HepG2 (cell line): ENCODE data around the gene PTPRN. TPM values are rescaled to one million over a fixed set of nuclear protein-coding genes. Genes with fewer than 3 reads are reported as not detected.

Source experiments
- ATAC-seq: fragments of 200-7000 bp; cut with Tn5 transposase; 3 replicates; pipeline ENCODE4 v1.9.1; 2020; ENCODE audit warnings: mild to moderate bottlenecking, moderate library complexity
- BruUV-seq: library from RNA; stranded (reverse); fragments of 400-500 nt; replicated peaks from 2 replicates; lab custom pipeline; 2021; lab: Mats Ljungman, UMichigan
- CTCF ChIA-PET: fragments of 300-600 bp; formaldehyde crosslinking; extraction: SDS; loops from one replicate; lab custom pipeline; 2021; ENCODE audit warnings: low total read pairs, inconsistent platforms, low intra/inter-chr PET ratio; lab: Yijun Ruan, JAX
- POLR2A ChIA-PET: fragments of 350-600 bp; sonication (Branson Sonifier 250); formaldehyde crosslinking; loops from one replicate; lab custom pipeline; 2020; ENCODE audit warnings: antibody characterized with exemption, inconsistent platforms; lab: Yijun Ruan, JAX
- DNase-seq: peaks from one replicate; pipeline ENCODE4 v3.0.0-alpha.2; 2015; ENCODE audit warnings: low spot score
- FAIRE-seq: peaks from 3 replicates; lab custom pipeline; 2011; peaks lifted over from hg19 to GRCh38; lab: Jason Lieb, UNC
- H2AFZ ChIP-seq: one replicate; pipeline ENCODE4 v1.6.1; 2011; ENCODE audit warnings: low read length, inconsistent platforms
- H3K27ac ChIP-seq: fragments of 300-600 bp; 3 replicates; pipeline ENCODE4 v1.8.0; 2011; ENCODE audit warnings: mixed run types, mild to moderate bottlenecking, mixed read lengths, low read length, inconsistent platforms; ENCODE audit not compliant: insufficient read depth; ENCODE audit errors: extremely low read length
- H3K27me3 ChIP-seq, 2 experiments: fragments of 200-600 bp in 1 of 2; 2 replicates in 1 of 2; 3 replicates in 1 of 2; pipeline versions ENCODE4 v1.6.0 to v1.8.0; 2011; ENCODE audit warnings: low read length in 2 of 2, mild to moderate bottlenecking in 2 of 2, moderate library complexity in 2 of 2, inconsistent platforms in 1 of 2; ENCODE audit not compliant: insufficient read depth in 2 of 2, control insufficient read depth in 1 of 2
- H3K36me3 ChIP-seq, 2 experiments: fragments of 200-600 bp in 1 of 2; replicated peaks in 1 of 2; 2 replicates in 1 of 2; 3 replicates in 1 of 2; pipeline versions ENCODE4 v1.5.1 to v1.8.0; 2011; ENCODE audit warnings: low read length in 2 of 2, inconsistent platforms in 1 of 2; ENCODE audit not compliant: insufficient read depth in 2 of 2, control insufficient read depth in 1 of 2
- H3K4me1 ChIP-seq: 2 replicates; pipeline ENCODE4 v1.5.1; 2012; ENCODE audit warnings: low read length, inconsistent platforms; ENCODE audit not compliant: insufficient read depth
- H3K4me2 ChIP-seq: 2 replicates; pipeline ENCODE4 v1.6.0; 2011; ENCODE audit warnings: low read depth, low read length, inconsistent platforms
- H3K4me3 ChIP-seq, 3 experiments: fragments of 200-600 bp in 1 of 3; sonication (generic), shearing (Covaris generic) in 1 of 3; replicated peaks in 1 of 3; 2 replicates each; pipeline ENCODE4 v1.5.1; 2011 to 2016; ENCODE audit warnings: low read length in 3 of 3, inconsistent platforms in 2 of 3, low read depth in 2 of 3, mild to moderate bottlenecking in 2 of 3, control low read depth in 1 of 3, mixed read lengths in 1 of 3; ENCODE audit not compliant: insufficient read depth in 1 of 3
- H3K79me2 ChIP-seq: one replicate; pipeline ENCODE4 v1.6.1; 2011; ENCODE audit warnings: low read length, inconsistent platforms; ENCODE audit not compliant: insufficient read depth
- H3K9ac ChIP-seq: 2 replicates; pipeline ENCODE4 v1.6.0; 2011; ENCODE audit warnings: mild to moderate bottlenecking, low read depth, low read length, inconsistent platforms; ENCODE audit not compliant: insufficient read depth
- H3K9me3 ChIP-seq: 2 replicates; pipeline ENCODE4 v1.5.1; 2012; ENCODE audit warnings: mild to moderate bottlenecking, low read length
- H4K20me1 ChIP-seq: 2 replicates; pipeline ENCODE4 v1.6.0; 2011; ENCODE audit warnings: inconsistent platforms, mild to moderate bottlenecking, low read length, moderate library complexity; ENCODE audit not compliant: insufficient read depth
- AKAP8 ChIP-seq: sonication (generic); formaldehyde crosslinking; IDR thresholded peaks from 2 replicates; pipeline ENCODE4 v1.5.1; 2020; ENCODE audit warnings: mild to moderate bottlenecking, missing genetic modification reagents
- CBX1 ChIP-seq: IDR thresholded peaks from one replicate; pipeline ENCODE4 v1.6.1; 2016; ENCODE audit warnings: antibody characterized with exemption, low read depth
- CREB1 ChIP-seq, 2 experiments: fragments of 450-650 bp in 1 of 2; IDR thresholded peaks; 2 replicates each; pipeline ENCODE4 v1.6.1; 2016 to 2017; ENCODE audit warnings: control low read depth in 1 of 2, mild to moderate bottlenecking in 1 of 2, missing compliant biosample characterization in 1 of 2, missing genetic modification characterization in 1 of 2
- HOXA7 ChIP-seq: sonication (generic); formaldehyde crosslinking; IDR thresholded peaks from 2 replicates; pipeline ENCODE4 v1.8.1; 2022; ENCODE audit warnings: mild to moderate bottlenecking, missing genetic modification reagents, moderate library complexity
- NFYC ChIP-seq: IDR thresholded peaks from 2 replicates; pipeline ENCODE4 v1.6.1; 2016; ENCODE audit warnings: missing genetic modification reagents, missing compliant biosample characterization
- PHF8 ChIP-seq: sonication (generic); formaldehyde crosslinking; IDR thresholded peaks from 2 replicates; pipeline ENCODE4 v1.5.0; 2020; ENCODE audit warnings: missing genetic modification reagents
- RFX3 ChIP-seq: IDR thresholded peaks from 2 replicates; pipeline ENCODE4 v1.6.1; 2016; ENCODE audit warnings: missing biosample characterization, missing genetic modification reagents
- ZBTB42 ChIP-seq: sonication (generic); formaldehyde crosslinking; IDR thresholded peaks from 2 replicates; pipeline ENCODE4 v1.5.0; 2020; ENCODE audit warnings: mild to moderate bottlenecking, missing genetic modification reagents
- ZNF205 ChIP-seq: IDR thresholded peaks from 2 replicates; pipeline ENCODE4 v1.6.1; 2018; ENCODE audit warnings: missing biosample characterization, missing genetic modification reagents
- ZNF225 ChIP-seq: sonication (generic); formaldehyde crosslinking; IDR thresholded peaks from 2 replicates; pipeline ENCODE4 v1.4.0; 2020; ENCODE audit warnings: mild to moderate bottlenecking, missing genetic modification reagents
- ZNF282 ChIP-seq: fragments of 450-650 bp; IDR thresholded peaks from 2 replicates; pipeline ENCODE4 v1.6.1; 2018; ENCODE audit not compliant: partially characterized antibody
- ZNF441 ChIP-seq: sonication (generic); formaldehyde crosslinking; IDR thresholded peaks from 2 replicates; pipeline ENCODE4 v1.7.0; 2021; ENCODE audit warnings: missing genetic modification reagents, borderline replicate concordance
- ZNF644 ChIP-seq: IDR thresholded peaks from 2 replicates; pipeline ENCODE4 v1.6.1; 2016; ENCODE audit warnings: low read depth
- ZNF713 ChIP-seq: sonication (generic); formaldehyde crosslinking; IDR thresholded peaks from 2 replicates; pipeline ENCODE4 v1.4.0; 2020; ENCODE audit warnings: mild to moderate bottlenecking, missing genetic modification reagents
- ZSCAN29 ChIP-seq: sonication (generic); formaldehyde crosslinking; conservative IDR thresholded peaks from 2 replicates; pipeline ENCODE4 v1.4.0; 2020; ENCODE audit warnings: mild to moderate bottlenecking, missing genetic modification reagents
- ZZZ3 ChIP-seq: sonication (generic); formaldehyde crosslinking; IDR thresholded peaks from 2 replicates; pipeline ENCODE4 v1.4.0; 2020; ENCODE audit warnings: missing genetic modification reagents, mild to moderate bottlenecking, borderline replicate concordance
- WGBS: methylation state at CpG from one replicate; pipeline ENCODE4 v1.1.6; 2017; ENCODE audit warnings: low lambda C conversion rate; 5-methylcytosine and 5-hydroxymethylcytosine counted together
- in situ Hi-C: cut with HindIII; loops from 2 replicates; pipeline ENCODE4 v1.10.0; 2017; ENCODE audit warnings: low pct_unique_long_range_greater_than_20kb; ENCODE audit not compliant: extremely low pct_ligation_motif_present
- intact Hi-C: fragments of 100-400 bp; cut with micrococcal nuclease; formaldehyde crosslinking; loops from one replicate; pipeline ENCODE4 v1.10.0; 2022; ENCODE audit not compliant: unreplicated experiment
- polyA plus RNA-seq, 8 experiments: library from polyadenylated mRNA; depleted of rRNA in 3 of 8; stranded (reverse) in 7 of 8; unstranded in 1 of 8; fragments of >200 nt; fragmentation: Illumina TruSeq in 4 of 8; extraction: Trizol in 4 of 8; gene quantifications; 2 replicates each; pipeline versions ENCODE4 v1.2.1 to v1.2.3, GENCODE V29; 2011 to 2016; ENCODE audit warnings: low read depth in 4 of 8, missing spikeins in 1 of 8, mixed read lengths in 1 of 8; ENCODE audit not compliant: insufficient read depth in 1 of 8
- total RNA-seq, 5 experiments: library from RNA; depleted of rRNA; stranded (reverse); fragments of >200 nt; fragmentation: Illumina TruSeq; extraction: Trizol; gene quantifications; 2 replicates each; pipeline ENCODE4 v1.2.3, GENCODE V29; 2016; ENCODE audit warnings: low read depth in 1 of 5
- TF ChIP-seq, protein P1 (sequence below): sonication (generic); formaldehyde crosslinking; IDR thresholded peaks from 2 replicates; pipeline ENCODE4 v1.4.0; 2020; ENCODE audit warnings: missing genetic modification reagents, borderline replicate concordance

Gene PTPRN
- total and polyA plus RNA-seq, 2 of the 13 experiments (the other 11 are each of a cell fraction or from before 2014, with no cell fraction given) = 0.26 TPM; not detected in 1

DNA sequence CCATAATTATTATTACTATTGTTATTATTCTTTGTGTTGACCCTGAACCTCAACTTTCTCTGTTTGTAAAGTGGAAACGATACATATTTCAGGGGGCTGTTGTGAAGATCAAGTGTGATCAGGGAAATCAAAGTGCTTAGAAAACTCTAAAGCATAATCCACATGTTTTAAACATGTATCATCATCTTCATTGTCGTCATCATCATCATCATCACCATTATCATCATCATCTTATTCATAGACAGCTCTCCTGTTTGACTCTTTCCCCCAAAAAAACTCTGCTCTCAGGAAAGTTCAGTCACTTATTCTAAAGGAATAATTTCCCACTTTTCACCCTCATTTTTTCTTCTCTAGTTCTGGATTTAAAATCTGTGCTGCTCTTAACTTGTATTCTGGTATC, 5.0 kb downstream of the PTPRN start:
- in situ Hi-C loops = no loop called here
- no peak for ATAC-seq
- H3K4me1 ChIP-seq = peaks cover 11% of the 10 kb centered on the region
- POLR2A ChIA-PET = no interaction called here
- no peak overlapping the region for H3K27ac ChIP-seq
- H3K9ac ChIP-seq = no peak overlapping the region
- H3K9me3 ChIP-seq = no peaks in the 10 kb centered on the region
- H4K20me1 ChIP-seq = peaks cover 7% of the 10 kb centered on the region; the same call in 1 of the 2 replicates
- CTCF ChIA-PET = no interaction called here
- FAIRE-seq = no peak
- no peak overlapping the region for H3K4me2 ChIP-seq
- WGBS = 1% methylated on average over 2 of the region's 2 CpGs
- peaks cover 6 to 40% of the 10 kb centered on the region in 2 experiments for H3K27me3 ChIP-seq
- no peak overlapping the region for H2AFZ ChIP-seq
- DNase-seq = no peak
- H3K4me3 ChIP-seq = no peak overlapping the region
- peak; percentile 90 for TF ChIP-seq CREB1 (IDR thresholded peaks at IDR 0.05)
- TF ChIP-seq CREB1 (CRISPR knock-in tag; IDR thresholded peaks at IDR 0.05) = no peak
- no peak for TF ChIP-seq ZSCAN29
- no peak for TF ChIP-seq ZNF441 (CRISPR knock-in tag)
- no peak for TF ChIP-seq ZNF205 (CRISPR knock-in tag)
- TF ChIP-seq ZNF282 = no peak
- H3K36me3 ChIP-seq = no peaks in the 10 kb centered on the region
- intact Hi-C loops = no loop called here
- BruUV-seq = no TSS peak
- H3K79me2 ChIP-seq = no peaks in the 10 kb centered on the region

DNA sequence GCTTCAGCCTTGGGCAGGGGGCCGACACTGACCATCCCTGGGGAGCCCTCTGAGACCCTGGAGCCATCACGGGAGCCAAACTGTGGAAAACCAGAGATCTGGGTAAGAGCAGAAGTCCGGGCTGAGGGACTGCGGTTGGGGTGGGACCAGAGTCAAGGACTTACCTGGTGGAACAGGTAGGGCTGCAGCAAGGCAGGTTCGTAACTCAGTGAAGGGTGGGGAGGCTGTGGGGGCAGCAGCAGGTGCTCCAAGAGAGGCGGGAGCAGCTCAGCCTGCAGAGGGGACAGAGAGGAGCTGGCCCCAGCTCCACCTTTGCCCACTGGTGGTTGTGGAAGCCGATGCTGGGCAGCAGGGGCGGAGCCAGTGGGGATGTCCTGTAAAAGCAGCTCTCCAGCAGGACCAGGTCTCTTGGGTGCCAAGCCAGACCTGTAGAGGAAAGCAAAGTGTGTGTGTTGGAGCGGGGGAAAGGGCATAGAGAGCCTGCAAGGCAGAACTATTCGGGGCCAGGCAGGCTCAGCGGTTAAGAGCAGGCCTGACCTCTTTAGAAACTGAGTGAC, 6.7 kb downstream of the PTPRN start:
- Histone ChIP-seq H4K20me1 (peaks cover 6% of the 10 kb centered on the region; the same call in 1 of the 2 replicates), H3K9me3 (no peaks in the 10 kb centered on the region), H3K4me1 (peaks cover 16% of the 10 kb centered on the region), H3K27ac (no peak overlapping the region), H3K4me3 (no peak overlapping the region), H3K27me3 (peaks cover 6 to 44% of the 10 kb centered on the region in 2 experiments), H3K36me3 (no peaks in the 10 kb centered on the region), H3K79me2 (no peaks in the 10 kb centered on the region), H2AFZ (no peak overlapping the region), H3K4me2 (no peak overlapping the region), H3K9ac (no peak overlapping the region)
- ChIA-PET CTCF (no interaction called here), POLR2A (no interaction called here)
- FAIRE-seq (no peak), DNase-seq (no peak), ATAC-seq (no peak)
- in situ Hi-C loops (no loop called here), intact Hi-C loops (no loop called here)
- BruUV-seq = no TSS peak
- WGBS = 3% methylated on average over 11 of the region's 11 CpGs
- TF ChIP-seq NFYC (CRISPR knock-in tag) (no peak), CBX1 (no peak), ZBTB42 (no peak), AKAP8 (no peak), ZNF225 (CRISPR knock-in tag) (no peak), ZNF644 (no peak), PHF8 (CRISPR knock-in tag) (no peak), HOXA7 (CRISPR knock-in tag) (no peak), RFX3 (CRISPR knock-in tag) (no peak), ZNF713 (CRISPR knock-in tag) (no peak), ZZZ3 (CRISPR knock-in tag) (no peak)
- TF ChIP-seq, protein P1, sequence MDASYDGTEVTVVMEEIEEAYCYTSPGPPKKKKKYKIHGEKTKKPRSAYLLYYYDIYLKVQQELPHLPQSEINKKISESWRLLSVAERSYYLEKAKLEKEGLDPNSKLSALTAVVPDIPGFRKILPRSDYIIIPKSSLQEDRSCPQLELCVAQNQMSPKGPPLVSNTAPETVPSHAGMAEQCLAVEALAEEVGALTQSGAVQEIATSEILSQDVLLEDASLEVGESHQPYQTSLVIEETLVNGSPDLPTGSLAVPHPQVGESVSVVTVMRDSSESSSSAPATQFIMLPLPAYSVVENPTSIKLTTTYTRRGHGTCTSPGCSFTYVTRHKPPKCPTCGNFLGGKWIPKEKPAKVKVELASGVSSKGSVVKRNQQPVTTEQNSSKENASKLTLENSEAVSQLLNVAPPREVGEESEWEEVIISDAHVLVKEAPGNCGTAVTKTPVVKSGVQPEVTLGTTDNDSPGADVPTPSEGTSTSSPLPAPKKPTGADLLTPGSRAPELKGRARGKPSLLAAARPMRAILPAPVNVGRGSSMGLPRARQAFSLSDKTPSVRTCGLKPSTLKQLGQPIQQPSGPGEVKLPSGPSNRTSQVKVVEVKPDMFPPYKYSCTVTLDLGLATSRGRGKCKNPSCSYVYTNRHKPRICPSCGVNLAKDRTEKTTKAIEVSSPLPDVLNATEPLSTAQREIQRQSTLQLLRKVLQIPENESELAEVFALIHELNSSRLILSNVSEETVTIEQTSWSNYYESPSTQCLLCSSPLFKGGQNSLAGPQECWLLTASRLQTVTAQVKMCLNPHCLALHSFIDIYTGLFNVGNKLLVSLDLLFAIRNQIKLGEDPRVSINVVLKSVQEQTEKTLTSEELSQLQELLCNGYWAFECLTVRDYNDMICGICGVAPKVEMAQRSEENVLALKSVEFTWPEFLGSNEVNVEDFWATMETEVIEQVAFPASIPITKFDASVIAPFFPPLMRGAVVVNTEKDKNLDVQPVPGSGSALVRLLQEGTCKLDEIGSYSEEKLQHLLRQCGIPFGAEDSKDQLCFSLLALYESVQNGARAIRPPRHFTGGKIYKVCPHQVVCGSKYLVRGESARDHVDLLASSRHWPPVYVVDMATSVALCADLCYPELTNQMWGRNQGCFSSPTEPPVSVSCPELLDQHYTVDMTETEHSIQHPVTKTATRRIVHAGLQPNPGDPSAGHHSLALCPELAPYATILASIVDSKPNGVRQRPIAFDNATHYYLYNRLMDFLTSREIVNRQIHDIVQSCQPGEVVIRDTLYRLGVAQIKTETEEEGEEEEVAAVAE = no peak
